ENCODE measurements around the gene SLC12A8.

Gene SLC12A8

GRCh38 chr3:125207507-125207906 is 5.0 kb downstream of the SLC12A8 start:
- DNase-seq (ENCODE audit: low spot score), result no peak
- Mint-ChIP-seq H3K4me3 (no peak overlapping the region), H3K36me3 (ENCODE audit: low read depth) (no peaks in the 10 kb centered on the region), H3K27me3 (ENCODE audit: low read depth) (peaks cover 63% of the 10 kb centered on the region), H3K4me1 (ENCODE audit: low read depth) (no peaks in the 10 kb centered on the region), H3K27ac (no peak overlapping the region), H3K9me3 (peaks cover under 1% of the 10 kb centered on the region)

GRCh38 chr3:125206934-125207333 is 5.6 kb downstream of the SLC12A8 start:
- Mint-ChIP-seq H3K27me3 (ENCODE audit: low read depth) (peaks cover 66% of the 10 kb centered on the region), H3K9me3 (peaks cover 5% of the 10 kb centered on the region), H3K4me1 (ENCODE audit: low read depth) (no peaks in the 10 kb centered on the region), H3K27ac (no peak overlapping the region), H3K4me3 (no peak overlapping the region), H3K36me3 (ENCODE audit: low read depth) (no peaks in the 10 kb centered on the region)
- DNase-seq (ENCODE audit: low spot score), result no peak

DNA sequence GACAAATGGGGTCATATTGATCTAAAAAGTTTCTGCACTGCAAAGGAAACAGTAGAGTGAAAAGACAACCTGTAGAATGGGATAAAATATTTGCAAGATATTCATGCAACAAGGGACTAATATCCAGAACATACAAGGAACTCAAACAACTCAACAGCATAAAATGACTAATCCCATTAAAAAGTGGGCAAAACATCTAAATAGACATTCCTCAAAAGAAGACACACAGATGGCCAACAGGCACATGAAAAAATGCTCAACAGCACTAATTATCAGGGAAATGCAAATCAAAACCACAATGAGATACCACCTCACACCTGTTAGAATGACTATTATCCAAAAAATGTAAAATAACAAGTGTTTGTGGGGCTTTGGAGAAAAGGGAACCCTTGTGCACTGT is 8.8 kb downstream of the SLC12A8 start:
- Mint-ChIP-seq H3K27me3 (ENCODE audit: low read depth) (peaks cover 44% of the 10 kb centered on the region), H3K27ac (no peak overlapping the region), H3K36me3 (ENCODE audit: low read depth) (no peaks in the 10 kb centered on the region), H3K4me1 (ENCODE audit: low read depth) (no peaks in the 10 kb centered on the region), H3K4me3 (no peak overlapping the region), H3K9me3 (peaks cover 5% of the 10 kb centered on the region)
- DNase-seq (ENCODE audit: low spot score), result no peak

DNA sequence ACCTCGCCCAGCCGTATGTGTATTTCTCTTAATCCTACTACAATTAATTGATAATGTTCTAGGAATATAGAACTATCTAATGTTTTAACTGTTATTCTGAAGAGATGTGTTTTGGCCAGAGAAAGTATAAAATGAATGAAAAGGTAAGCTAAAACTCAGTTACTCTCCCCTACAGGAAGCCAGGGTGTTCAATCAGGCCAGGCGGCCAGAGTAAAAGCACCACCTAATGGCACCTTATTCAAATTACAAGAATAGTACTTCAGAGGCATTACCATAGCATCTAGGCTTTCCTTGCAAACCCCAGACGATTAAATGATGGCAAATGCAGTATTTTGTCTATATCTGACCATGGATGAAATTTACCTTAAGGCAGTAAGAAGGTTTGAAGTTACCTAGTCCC is 10.4 kb downstream of the SLC12A8 start:
- H3K9me3 Mint-ChIP-seq, result peaks cover 5% of the 10 kb centered on the region

GRCh38 chr3:125200731-125201139 is 11.8 kb downstream of the SLC12A8 start:
- Mint-ChIP-seq H3K27me3 (ENCODE audit: low read depth) (peaks cover 41% of the 10 kb centered on the region), H3K4me1 (ENCODE audit: low read depth) (no peaks in the 10 kb centered on the region), H3K27ac (no peak overlapping the region), H3K4me3 (no peak overlapping the region), H3K9me3 (peaks cover 5% of the 10 kb centered on the region), H3K36me3 (ENCODE audit: low read depth) (no peaks in the 10 kb centered on the region)
- no peak for DNase-seq (ENCODE audit: low spot score)

More for the DNA sequence above, 10.4 kb downstream of the SLC12A8 start:
- no peaks in the 10 kb centered on the region for H3K36me3 Mint-ChIP-seq (ENCODE audit: low read depth)
- H3K27me3 Mint-ChIP-seq (ENCODE audit: low read depth), result peaks cover 44% of the 10 kb centered on the region
- no peaks in the 10 kb centered on the region for H3K4me1 Mint-ChIP-seq (ENCODE audit: low read depth)
- H3K4me3 Mint-ChIP-seq, result no peak overlapping the region
- no peak overlapping the region for H3K27ac Mint-ChIP-seq
- no peak for DNase-seq (ENCODE audit: low spot score)

GRCh38 chr3:125194849-125195601 is 17.5 kb downstream of the SLC12A8 start:
- DNase-seq (ENCODE audit: low spot score), result no peak
- Mint-ChIP-seq H3K36me3 (ENCODE audit: low read depth) (no peaks in the 10 kb centered on the region), H3K4me3 (no peak overlapping the region), H3K27ac (no peak overlapping the region), H3K4me1 (ENCODE audit: low read depth) (no peaks in the 10 kb centered on the region), H3K9me3 (no peaks in the 10 kb centered on the region), H3K27me3 (ENCODE audit: low read depth) (peaks cover 38% of the 10 kb centered on the region)

DNA sequence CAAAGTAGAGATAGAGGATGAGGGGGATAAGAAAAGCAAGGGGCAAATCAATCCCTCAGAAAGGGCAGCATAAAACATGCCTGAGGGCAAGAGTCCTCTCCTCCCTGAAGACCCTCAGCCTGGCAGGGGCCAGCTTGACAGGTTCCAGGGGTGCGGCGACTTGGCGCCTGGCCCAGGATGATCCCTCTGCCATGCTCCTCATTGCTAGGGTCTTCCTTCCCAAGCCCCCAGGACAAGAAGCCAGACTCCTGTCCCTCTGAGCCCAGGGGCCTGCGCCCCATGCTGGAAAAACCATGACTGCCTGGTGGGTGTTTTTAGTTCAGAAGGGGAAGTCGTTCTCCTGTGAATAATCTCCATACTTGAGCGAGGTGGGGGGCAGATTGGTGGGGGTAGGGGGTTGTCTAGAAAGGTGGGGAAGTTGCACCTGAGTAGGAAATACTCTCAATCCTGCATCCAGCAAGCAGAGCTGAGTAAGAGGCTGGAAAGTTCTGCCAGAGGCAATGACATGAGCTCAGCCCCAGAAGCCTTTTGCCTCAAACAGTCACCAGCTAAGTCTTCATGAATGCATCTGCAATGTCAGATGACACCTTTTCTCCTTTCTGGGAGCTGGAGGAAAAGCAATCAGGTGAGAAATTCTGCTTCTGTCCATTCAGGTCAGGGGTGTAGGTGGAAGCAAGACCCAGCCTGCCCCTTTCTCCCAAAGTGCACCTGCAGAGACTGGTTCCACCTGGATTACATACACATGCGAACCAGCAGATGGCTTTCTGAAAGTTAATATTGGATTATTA is 18.3 kb downstream of the SLC12A8 start:
- no peak overlapping the region for H3K4me3 Mint-ChIP-seq
- H3K36me3 Mint-ChIP-seq (ENCODE audit: low read depth), result no peaks in the 10 kb centered on the region
- no peaks in the 10 kb centered on the region for H3K4me1 Mint-ChIP-seq (ENCODE audit: low read depth)
- peaks cover 38% of the 10 kb centered on the region for H3K27me3 Mint-ChIP-seq (ENCODE audit: low read depth)
- H3K27ac Mint-ChIP-seq, result no peak overlapping the region
- no peak for DNase-seq (ENCODE audit: low spot score)
- H3K9me3 Mint-ChIP-seq, result no peaks in the 10 kb centered on the region

DNA sequence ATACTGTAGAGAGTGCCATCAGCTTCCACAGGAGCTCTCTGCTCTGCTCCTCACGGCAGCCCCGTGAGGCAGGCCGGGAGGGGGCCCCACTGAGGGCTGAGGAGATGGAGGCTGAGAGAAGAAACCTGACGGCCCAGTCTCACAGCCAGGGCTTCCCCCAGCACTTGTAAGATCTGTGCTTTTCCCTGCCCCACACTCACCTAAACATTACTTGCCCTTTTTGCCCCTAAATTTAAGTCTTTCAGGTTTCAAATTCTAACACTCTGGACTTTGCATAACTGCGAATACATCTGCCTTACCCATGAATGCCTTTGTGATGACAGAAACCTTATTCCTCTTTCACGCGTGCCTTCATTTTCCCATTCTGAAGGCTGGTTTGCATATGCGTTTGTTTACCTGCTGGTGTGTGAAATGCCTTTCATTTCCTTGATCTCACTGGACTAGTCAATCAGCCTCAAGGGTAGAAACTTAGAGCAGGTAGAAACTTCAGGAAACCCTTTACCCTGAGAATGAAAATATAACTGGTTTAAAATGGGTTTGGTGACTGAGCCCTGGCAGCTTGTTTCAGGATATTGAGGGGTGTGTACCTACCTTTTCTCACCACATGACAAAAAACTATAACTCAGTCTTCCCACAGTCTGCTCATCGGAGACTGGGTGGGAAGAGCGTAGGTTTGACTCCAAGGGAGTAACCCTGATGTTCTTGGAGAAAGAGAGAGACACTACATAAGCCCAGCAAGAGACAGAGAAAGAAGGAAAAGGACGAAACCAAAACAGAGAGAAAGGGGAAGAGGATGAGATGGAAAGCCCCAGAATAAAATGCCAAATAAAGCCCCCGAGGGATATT is 20.1 kb downstream of the SLC12A8 start:
- no peaks in the 10 kb centered on the region for H3K36me3 Mint-ChIP-seq (ENCODE audit: low read depth)
- H3K4me3 Mint-ChIP-seq, result no peak overlapping the region

DNA sequence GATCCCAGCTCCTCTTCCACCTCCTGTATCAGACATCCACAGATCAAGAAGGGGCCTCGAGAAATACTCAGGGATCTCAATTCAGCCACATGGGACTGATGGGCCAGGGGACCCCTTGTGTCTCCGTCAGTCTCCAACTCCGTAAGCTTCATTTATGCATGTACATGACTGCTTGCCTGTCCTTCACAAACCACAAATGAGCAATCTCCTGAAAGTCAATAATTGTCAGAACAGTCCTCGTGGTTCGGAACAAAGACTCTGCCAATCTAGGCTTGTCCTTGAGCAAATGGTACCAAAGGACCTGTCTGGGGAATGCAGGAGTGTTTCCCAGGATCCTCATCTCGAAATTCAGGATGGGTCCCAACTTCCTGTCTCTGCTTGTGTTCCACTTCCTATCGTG is 20.8 kb downstream of the SLC12A8 start:
- Mint-ChIP-seq H3K4me1 (ENCODE audit: low read depth) (no peaks in the 10 kb centered on the region), H3K4me3 (no peak overlapping the region), H3K27ac (no peak overlapping the region), H3K36me3 (ENCODE audit: low read depth) (no peaks in the 10 kb centered on the region), H3K27me3 (ENCODE audit: low read depth) (peaks cover 28% of the 10 kb centered on the region), H3K9me3 (no peaks in the 10 kb centered on the region)
- no peak for DNase-seq (ENCODE audit: low spot score)

More for the DNA sequence above, 20.1 kb downstream of the SLC12A8 start:
- no peak for DNase-seq (ENCODE audit: low spot score)
- Mint-ChIP-seq H3K4me1 (ENCODE audit: low read depth) (no peaks in the 10 kb centered on the region), H3K27ac (no peak overlapping the region), H3K9me3 (no peaks in the 10 kb centered on the region), H3K27me3 (ENCODE audit: low read depth) (peaks cover 31% of the 10 kb centered on the region)

DNA sequence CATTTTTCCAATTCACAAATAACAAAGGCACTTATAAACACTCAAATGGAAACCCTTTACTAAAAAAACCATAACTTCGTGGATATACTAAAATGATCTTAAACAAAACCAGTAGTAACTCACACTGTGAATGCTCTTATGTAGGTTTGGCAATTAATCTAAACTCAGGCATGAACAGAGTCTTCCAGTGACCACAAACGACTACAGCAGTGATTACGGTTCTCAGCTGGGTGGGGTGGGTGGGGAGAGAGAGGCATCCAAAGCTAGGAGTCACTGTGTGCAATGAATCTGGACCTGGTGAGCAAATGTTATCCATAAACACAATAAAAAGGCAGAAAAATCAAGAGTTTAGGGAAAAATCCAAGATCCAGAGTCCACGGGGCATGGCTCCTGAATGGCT is 21.3 kb downstream of the SLC12A8 start:
- no peak for DNase-seq (ENCODE audit: low spot score)
- H3K9me3 Mint-ChIP-seq, result no peaks in the 10 kb centered on the region
- H3K4me1 Mint-ChIP-seq (ENCODE audit: low read depth), result peaks cover under 1% of the 10 kb centered on the region
- peaks cover 26% of the 10 kb centered on the region for H3K27me3 Mint-ChIP-seq (ENCODE audit: low read depth)
- no peak overlapping the region for H3K27ac Mint-ChIP-seq
- H3K4me3 Mint-ChIP-seq, result no peak overlapping the region
- H3K36me3 Mint-ChIP-seq (ENCODE audit: low read depth), result no peaks in the 10 kb centered on the region

DNA sequence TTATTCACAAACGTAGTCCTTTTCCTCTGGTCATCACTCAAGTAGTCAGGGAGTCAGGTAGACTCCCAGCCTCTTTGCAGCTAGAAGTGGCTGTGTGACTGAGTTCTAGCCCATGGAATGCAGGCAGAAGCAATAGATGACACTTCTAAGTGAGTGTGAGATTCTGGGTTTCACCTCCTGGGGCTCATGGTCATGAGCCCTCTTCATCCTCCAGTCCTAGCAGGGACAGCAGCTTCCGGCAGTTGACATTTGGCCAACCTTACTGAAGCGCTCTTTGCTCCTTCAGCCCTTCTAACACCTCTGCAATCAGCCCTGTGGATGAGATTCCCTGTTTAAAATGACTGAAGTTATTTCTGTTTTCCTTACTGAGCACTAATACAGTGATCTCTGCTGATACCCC is 21.8 kb downstream of the SLC12A8 start:
- Mint-ChIP-seq H3K27me3 (ENCODE audit: low read depth) (peaks cover 24% of the 10 kb centered on the region), H3K4me1 (ENCODE audit: low read depth) (peaks cover 3% of the 10 kb centered on the region), H3K27ac (no peak overlapping the region), H3K36me3 (ENCODE audit: low read depth) (no peaks in the 10 kb centered on the region), H3K4me3 (no peak overlapping the region), H3K9me3 (no peaks in the 10 kb centered on the region)
- no peak for DNase-seq (ENCODE audit: low spot score)

DNA sequence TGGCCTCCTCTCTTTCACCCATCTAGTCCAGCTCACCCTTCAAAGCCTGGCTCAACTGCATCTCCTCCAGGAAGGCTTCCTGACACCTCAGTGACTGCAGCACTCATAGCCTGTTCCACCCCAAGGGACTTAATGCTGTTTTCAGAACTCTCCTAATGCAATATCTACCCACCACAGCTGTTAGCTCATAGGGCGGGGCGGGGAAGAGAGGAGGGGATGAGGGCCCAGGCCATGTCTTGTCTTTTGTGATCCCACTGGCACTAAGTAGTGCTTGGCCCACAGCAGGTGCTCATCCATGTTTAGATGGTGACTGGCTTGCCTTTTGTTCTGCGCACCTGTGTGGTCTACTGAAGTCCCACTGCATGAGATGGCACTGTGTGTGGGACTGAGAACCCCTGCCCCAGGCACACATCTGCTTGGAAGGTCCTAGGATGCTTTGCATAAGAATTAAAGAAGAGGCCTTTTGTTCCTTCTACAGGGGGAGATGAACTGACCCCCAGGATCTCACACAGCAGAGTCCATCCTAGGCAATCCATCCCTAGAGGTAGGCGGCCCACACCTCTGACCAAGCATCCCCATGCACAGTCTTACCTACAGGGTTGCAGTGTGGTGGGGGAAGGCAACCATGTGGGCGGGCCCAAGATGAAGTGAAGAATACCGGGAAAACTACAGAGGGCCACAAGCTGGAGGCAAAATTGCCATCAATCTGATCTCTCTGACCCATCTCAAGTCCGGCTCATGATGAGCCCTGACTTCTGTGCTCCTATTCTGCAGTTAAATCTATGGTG is 23.0 kb downstream of the SLC12A8 start:
- Mint-ChIP-seq H3K27ac (no peak overlapping the region), H3K27me3 (ENCODE audit: low read depth) (peaks cover 20% of the 10 kb centered on the region), H3K9me3 (no peaks in the 10 kb centered on the region), H3K4me3 (no peak overlapping the region), H3K36me3 (ENCODE audit: low read depth) (no peaks in the 10 kb centered on the region), H3K4me1 (ENCODE audit: low read depth) (peaks cover 3% of the 10 kb centered on the region)
- DNase-seq (ENCODE audit: low spot score), result no peak

DNA sequence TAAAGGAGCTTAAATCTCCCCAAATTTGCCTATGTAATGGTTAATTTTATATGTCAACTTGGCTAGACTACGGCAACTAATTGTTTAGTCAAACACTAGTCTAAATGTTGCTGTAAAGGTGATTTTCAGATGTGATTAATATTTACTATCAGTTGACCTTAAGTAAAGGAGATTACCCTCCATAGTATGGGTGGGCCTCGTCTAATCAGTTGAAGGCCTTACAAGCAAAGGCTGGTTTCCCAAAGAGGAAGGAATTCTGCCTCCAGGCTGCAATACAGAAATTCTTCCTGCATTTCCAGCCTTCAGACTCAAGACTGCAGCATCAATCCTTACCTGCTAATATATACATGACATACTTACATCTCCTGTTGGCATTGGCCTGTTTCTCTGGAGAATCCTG is 23.6 kb downstream of the SLC12A8 start:
- Mint-ChIP-seq H3K27ac (no peak overlapping the region), H3K4me1 (ENCODE audit: low read depth) (peaks cover 3% of the 10 kb centered on the region), H3K27me3 (ENCODE audit: low read depth) (peaks cover 21% of the 10 kb centered on the region), H3K36me3 (ENCODE audit: low read depth) (no peaks in the 10 kb centered on the region), H3K9me3 (no peaks in the 10 kb centered on the region), H3K4me3 (no peak overlapping the region)
- no peak for DNase-seq (ENCODE audit: low spot score)

All from T-helper 2 cell treated with Interferon-gamma antibody and Interleukin-4, amounts not matched to agents 5 μg/mL and 100 μg/mL, for 36 hours (primary cell).